Measurements from ENCODE around the gene LACTB.

The LACTB gene

DNA sequence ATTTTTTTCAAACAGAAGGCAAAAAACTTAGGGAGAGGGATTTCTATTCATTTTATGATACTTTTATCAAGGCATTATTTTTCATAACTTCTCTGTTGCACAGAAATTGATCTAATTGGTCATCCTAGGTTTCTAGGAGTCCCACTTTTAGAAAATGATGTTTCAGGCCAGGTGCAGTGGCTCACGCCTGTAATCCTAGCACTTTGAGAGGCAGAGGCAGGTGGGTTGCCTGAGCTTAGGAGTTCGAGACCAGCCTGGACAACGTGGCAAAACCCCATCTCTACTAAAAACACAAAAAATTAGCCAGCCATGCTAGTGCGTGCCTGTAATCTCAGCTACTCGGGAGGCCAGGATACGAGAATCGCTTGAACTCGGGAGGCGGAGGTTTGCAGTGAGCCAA lies 2.8 kb downstream of the LACTB start:
- DNase-seq (ENCODE audit: low read depth), result no peak

DNA sequence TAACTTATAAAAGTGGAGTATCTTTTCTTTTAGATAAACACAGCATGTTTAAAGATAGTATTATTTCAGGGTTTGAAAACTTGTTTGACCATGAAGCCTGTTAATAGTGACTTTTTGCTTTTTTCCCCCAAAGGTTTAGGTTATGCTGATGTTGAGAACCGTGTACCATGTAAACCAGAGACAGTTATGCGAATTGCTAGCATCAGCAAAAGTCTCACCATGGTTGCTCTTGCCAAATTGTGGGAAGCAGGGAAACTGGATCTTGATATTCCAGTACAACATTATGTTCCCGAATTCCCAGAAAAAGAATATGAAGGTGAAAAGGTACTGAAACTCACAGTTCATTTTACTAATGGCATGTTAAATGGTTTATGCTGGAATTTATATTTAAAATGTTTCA lies 5.1 kb downstream of the LACTB start:
- DNase-seq (ENCODE audit: low read depth), result no peak

DNA sequence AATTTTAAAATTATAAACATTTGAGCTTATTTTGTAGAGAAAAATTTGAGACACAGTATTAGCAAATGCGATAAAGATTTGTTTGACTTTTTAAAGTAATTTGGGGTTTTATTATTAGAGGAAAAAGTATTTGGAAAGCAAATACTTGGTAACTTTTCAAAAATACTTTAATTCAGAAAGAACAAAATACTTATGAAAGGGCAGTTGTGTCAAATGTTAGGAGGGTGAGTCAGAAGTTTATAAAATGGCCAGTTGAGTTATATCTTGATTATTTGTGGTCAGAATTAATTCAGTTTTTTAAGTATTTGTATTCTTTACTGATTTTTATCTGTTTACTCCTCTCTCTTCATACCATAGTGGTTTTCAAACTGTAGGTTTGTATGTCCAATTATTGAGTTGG lies 12.1 kb downstream of the LACTB start:
- no peak for DNase-seq (ENCODE audit: low read depth)

DNA sequence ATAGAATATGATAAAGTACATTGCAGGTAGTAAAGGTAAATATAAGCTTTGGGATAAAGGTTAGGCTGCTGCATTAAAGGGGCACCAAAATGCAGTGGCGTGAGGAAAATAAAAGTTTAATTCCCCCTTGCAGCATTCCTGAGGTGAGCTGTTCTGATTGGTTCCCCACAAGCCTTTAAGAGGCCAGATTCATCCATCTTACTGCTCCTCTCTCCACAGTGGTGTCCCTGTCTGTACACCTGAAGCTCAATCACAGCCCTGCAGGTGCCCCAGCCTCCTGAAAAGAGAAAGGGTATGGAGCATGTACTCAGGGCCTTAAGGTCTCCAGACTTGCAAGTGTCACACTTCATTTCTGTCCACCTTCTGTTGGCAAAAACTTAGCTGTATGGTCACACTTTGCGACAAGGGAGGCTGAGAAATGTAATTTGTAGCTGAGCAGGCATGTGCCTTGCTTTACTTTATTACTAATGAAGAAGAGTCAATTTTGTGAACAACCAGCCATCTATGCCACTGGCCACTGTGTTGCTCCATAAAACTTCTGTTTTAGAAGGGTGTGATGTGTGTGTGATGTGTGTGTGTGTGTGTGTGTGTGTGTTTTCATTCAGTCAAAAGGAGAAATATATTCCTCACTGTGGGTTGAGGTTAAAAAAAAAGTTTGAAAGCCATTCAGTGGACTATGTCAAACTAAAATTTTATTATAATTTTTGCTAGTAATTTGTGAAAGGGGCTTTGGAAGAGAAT lies 12.8 kb downstream of the LACTB start:
- no peak for DNase-seq (ENCODE audit: low read depth)

DNA sequence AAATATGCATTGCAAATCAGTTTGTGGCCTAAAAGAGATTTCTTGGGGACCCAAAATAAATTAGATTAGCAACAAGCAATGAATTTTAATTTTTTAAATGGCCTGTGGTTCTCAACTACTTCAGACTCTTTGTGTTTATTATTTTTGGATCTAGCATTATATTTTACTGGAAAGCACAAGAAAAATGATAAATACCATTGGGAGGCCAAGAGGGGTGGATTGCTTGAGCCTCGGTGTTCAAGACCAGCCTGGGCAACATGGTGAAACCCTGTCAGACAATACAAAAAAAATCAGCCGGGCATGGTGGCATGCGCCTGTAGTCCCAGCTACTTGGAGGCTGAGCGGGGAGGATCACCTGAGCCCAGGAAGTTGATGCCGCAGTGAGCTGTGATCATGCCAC lies 13.6 kb downstream of the LACTB start:
- DNase-seq (ENCODE audit: low read depth), result no peak

DNA sequence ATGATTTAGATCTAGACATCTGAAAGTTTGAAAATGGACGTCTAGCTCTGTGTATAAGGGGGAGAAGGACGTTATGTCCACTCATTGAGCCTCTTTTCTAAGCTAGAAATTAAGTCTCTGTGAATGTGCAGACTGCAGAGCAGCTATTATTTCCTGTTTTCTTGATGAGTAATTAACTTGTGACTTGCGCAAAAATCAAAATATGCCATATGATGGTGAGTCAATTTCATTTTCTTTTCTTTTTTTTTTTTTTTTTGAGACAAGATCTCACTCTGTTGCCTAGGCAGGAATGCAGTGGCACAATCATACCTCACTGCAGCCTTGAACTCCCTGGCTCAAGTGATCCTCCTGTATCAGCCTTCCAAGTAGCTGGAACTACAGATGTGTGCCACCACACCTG lies 14.1 kb downstream of the LACTB start:
- peak; percentile 81 for DNase-seq (ENCODE audit: low read depth)

DNA sequence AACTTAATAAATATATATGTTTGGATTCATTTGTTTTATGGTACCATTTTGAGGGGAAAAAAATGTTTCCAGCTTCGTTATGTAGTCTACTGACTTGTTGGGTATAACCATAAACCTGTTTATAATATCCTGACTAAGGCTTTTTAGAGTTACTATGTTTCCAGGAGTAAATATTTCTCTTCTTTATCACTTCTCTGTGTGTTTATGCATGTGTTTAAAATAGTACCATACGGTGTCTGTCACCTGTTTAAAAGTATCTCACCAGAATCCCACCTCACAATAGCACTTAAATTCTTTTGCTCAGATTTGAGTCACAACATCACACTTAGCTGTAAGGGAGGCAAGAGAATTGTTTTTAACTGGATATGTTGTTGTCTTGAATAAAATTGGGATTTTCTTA lies 15.1 kb downstream of the LACTB start:
- DNase-seq (ENCODE audit: low read depth), result no peak

DNA sequence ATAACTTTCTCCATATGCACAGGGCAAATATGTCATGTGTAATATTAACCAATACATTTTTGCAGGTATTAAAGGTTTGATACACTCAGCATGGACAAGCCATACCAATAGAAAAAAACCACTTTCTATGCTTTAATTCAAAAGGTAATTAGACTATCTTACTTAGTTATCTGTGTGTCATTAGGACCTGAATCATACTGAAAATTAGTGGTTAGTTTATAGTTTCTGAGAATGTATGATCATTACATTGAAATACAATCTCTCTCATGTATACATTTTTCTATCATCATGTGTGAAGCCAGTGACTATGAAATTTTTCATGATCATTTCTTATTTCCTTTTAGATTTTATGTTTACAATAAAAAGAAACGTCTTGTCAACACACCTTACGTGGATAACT lies 19.3 kb downstream of the LACTB start:
- DNase-seq (ENCODE audit: low read depth), result no peak

DNA sequence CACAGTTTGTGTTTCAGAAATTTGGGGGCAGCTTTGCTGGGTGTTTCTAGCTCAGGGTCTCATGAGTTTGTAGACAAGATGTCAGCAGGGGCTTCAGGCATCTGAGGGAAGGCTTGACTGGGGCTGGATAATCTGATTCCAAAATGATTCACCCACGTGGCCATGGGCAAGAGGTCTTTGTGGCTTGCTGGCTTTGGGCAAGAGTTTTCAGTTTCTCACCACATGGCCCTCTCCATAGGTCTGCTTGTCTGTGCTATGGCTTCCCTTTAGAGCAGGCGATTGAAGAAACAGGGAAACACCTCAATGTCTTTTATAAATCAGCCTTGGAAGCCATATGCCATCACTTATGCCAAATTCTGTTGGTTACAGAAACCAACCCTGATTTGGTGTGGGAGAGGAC lies 23.8 kb downstream of the LACTB start:
- DNase-seq (ENCODE audit: low read depth), result no peak

DNA sequence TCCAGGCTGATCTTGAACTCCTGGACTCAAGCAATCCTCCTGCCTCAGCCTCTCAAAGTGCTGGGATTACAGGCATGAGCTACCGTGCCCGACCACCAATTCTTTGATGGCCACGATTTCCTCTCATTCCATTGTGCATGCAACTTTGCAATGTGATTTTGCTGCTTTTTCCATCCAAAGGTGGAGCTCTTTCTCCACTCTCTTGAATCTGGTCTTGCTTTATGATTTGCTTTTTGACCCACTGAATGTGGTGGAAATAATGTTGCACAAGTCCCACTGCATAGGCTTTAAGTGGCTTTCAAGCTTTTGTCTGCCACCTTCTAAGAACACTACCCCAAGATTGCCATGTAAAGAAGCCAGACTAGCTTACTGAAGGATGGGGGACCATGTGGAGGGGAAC lies 25.0 kb downstream of the LACTB start:
- no peak for DNase-seq (ENCODE audit: low read depth)

DNA sequence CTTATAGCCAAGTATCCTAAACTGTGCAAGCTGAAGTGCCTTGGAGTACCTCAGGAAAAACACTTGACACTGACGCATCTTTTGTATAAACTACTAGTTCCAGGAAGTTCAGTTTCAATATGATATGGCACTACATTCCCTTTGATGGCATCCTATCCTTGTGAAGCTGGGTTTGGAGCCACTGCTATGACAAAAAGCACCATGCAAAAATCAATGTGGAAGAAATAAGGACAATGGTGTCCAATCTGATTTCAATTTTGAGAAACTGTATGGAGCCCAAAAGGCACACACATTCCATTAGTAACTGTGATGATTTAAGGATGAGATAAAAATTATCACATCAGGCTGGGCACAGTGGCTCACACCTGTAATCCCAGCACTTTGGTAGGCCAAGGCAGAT lies 30.0 kb downstream of the LACTB start:
- no peak for DNase-seq (ENCODE audit: low read depth)

DNA sequence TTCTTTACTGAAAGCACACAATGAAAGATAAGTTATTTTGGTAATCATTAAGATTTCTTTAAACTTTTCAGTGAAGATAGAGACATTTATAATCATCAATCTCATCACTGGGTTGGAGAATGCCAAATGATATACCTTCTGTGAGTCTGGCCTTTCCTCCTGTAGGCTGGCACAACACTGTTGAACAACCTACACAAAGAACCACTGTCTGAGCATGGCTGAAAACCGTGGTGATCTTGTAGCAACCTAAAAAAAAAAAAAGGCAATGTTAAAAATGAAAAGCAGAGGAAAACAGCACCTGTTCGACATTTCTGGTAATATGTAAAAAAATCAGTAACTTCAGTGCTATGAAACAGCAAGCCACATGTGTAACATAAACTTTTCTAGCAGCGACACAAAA lies 33.8 kb downstream of the LACTB start:
- DNase-seq (ENCODE audit: low read depth), result no peak

DNA sequence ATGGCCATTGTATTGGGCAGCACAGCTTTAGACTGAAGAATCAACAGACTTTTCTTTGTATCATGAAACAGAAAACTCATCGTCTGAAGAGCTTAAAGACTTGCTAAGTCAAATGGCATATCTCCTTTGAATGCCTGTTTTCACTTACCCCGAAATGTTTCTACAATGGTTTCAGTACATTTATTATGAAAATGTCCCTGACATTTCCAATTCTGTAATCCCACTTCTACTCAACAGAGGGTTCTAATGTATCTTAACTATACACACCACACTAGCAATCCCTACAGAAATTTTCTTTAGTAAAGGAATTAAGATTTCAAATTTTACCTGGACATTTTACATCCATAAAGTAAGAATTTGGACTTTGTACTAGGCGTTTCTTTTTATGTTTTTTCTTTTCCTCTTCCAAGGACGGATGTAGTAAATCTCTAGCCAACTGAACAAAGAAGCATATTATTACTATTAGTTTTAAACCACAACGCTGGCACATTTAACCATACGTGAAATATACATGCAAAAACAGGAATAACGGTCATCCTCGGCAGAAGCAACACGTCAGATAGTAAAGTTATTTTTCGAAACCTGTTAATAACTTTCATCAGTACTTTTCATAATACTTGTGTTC lies 34.5 kb downstream of the LACTB start:
- no peak for DNase-seq (ENCODE audit: low read depth)

DNA sequence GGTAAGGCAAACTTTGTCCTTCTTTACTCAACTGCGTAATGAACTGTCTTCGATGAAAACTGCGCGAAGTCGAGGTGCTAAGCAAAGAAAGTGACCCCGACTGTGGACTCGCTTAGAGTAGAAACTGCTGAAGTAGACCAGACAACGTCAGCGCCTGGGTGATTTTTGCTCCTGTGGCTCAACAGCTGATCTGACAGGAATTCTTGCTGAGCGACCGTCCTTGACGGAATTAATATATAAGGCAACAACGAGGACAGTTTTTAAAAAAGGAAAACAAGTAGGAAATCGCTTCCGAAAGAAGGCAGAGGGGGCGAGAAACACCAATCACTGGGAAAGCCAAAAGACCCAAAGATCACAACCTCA lies 35.1 kb downstream of the LACTB start:
- no peak for DNase-seq (ENCODE audit: low read depth)

DNA sequence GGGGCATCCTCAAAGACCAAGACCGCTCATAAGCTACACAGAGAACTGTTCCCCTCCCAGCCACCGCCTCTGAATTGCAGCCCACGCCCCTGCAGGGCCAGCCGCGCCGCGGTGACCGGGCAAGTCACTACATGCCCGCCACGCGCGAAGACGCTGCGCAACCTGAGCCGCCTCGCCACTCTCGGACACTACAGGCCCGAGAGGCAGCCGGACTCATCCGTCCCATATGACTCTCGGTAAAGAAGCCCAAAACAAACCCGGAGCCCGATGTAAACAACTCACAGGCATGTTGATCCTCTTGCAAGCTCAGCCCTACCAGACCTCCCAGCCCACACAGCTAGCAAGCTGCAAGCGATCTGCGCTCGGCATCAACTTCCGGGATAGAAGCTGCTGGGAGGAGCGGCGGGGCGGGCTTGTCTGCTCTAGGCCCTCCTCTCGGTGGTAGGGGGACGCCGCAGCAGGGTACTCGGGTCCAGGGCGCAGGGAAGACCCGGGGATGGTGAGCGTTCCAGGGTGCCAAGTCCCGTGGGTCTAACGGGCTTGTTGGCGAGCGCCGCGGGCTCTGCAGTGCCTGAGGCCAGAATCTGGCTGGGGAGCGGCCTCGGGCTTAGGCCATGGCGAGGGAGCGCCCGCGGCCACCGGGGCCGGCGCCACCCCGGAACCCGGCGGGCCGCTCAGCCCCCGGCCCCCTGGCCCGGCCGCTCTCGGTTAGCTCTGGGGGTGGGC lies 35.6 kb downstream of the LACTB start, which contains the start of gene RPS27L:
Gene RPS27L (minus strand): TSS at position 360 of the 726 bp plus-strand sequence. CDS start 72 bp downstream, at position 288.
- peak; percentile 76 for DNase-seq (ENCODE audit: low read depth)

DNA sequence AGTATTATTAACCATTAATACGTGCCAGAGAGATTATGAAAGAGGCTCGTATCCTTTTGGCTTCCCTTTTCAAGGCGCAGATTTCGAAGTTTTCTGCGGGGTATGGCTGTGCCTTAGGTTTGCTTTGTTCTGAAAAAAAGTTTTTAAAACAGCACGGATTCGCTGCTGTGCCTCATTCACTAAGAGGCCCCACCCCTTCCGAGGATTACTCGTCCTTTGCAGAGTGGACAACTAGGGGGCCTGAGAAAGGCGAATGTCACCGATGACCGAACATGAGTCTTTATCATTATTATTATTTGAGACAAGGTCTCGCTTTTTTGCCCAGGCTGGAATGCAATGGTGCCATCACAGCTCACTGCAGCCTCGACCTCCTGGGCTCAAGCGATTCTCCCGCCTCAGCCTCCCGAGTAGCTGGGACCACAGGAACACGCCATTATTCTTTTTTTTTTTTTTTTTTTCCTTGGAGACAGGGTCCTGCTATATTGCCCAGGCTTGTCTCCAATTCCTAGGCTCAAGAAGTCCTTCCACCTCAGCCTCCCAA lies 36.3 kb downstream of the LACTB start:
- DNase-seq (ENCODE audit: low read depth), result peak; percentile 48

DNA sequence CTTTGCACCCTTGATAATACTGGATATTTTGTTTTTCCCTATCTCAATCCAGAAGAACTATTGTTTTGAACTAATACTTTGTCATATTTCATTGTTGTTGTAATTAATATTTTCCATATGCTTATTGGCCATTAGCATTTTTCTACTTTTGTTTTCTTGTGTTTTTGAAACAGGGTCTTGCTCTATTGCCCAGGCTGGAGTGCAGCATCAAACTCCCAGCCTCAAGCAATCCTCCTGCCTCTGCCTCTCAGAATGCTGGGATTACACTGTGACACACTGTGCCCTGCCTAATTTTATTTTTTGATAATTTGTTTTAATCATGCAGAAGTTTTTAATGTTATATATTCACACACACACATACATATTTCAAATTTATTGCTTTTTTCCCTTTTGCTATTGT lies 39.0 kb downstream of the LACTB start:
- no peak for DNase-seq (ENCODE audit: low read depth)

DNA sequence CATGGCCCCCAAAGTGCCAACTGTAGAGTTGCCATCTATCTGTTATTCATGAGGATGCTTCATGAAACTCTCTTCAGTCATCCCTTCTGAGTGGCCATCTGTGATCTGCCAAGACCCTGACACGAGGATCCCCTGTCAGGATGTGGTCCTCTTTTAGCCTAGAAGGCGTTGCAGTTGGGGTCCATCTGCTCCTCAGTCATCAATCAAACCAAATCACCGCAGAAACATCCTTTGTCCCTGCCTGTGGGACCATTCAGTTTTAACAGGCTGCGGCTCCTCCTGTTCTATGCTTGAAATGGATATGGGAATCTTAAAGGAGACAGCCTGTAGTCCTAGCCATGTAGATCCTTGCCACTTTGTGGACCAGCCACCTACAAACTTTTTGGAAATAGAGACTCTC lies 41.6 kb downstream of the LACTB start:
- DNase-seq (ENCODE audit: low read depth), result no peak

DNA sequence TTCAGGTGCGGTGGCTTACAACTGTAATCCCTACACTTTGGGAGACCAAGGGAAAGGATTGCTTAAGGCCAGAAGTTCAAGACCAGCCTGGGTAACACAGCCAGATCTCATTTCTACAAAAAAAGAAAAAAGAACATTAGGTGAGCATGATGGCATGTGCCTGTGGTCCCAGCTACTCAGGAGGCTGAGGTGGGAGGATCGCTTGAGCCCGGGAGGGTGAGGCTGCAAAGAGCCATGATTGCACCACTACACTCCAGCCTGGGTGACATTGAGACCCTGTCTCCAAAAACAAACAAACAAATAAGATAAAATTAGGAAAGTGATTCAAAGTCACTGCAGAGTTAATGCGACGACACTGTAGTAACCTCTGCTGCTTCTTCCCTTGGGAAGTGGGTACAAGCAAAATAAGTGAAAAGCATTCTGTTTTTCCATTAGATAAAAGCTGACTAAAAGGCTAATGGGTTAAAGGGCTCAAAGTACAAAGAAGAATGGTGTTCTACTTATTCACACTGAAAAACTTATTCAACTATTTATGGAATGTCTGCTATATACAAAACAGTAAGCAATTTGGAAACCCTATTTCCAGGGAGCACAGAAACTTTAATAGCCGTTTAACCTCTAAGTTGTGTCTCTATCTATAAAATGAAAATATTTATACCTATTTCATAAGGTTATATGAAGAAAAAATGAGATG lies 43.7 kb downstream of the LACTB start:
- DNase-seq (ENCODE audit: low read depth), result no peak

DNA sequence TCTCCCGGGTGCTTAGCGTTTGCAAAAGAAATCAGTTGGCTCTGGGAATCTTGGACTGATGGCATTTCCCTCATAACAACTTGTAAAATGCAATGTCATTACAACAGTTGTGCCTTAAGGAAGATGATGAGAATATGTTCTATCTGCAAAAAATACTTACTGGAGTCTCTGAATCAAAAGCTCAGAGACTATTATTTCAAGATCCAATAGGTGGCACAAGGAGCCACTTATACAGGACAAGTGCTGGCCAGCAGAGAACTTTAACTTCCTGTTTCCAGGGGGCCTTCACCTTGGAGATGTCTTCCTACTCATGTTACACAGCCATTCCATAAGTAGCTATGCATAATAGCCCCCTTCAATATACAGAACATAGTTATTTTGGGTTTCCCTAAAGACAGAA lies 44.6 kb downstream of the LACTB start:
- no peak for DNase-seq (ENCODE audit: low read depth)

DNA sequence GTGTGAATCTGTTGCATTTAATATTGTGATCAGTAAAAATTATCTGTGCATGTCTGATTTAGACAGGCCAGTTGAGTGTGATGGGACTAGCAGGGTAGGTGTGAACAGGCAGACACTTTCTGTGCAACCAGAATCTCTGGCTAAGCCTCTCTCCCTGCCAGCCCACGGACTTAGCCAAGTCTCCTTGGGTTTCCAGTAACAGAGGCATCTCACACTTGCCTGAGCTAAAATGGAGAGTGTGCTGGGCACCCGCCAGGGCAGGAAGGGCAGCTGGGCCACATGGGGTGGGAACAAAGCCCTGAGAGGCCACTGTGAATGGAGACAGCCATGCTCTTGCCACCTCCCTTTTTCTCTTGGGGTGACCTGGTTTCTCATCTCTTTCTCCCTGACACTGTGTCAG lies 48.1 kb downstream of the LACTB start:
- DNase-seq (ENCODE audit: low read depth), result no peak

DNA sequence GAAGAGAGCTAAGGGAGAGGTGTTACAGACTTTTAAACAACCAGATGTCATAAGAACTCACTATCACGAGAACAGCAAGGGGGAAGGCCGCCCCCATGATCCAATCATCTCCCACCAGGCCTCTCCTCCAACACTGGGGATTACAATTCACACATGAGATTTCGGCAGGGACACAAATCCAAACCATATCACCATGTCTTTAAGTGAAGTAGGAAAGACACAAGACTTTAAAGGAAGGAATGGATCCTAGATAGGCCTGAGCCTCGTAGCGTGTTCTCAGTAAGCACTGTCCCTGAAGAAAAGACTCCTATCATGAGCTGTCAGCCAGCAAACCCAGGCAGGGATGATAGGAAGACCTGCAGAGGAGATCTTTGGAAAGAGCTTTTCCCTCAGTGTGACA lies 50.7 kb downstream of the LACTB start:
- DNase-seq (ENCODE audit: low read depth), result no peak

Measured in GM04503 (cell line).